H1 (cell line): Measurements from ENCODE around the gene ETS1. TPM values are rescaled to one million over a fixed set of nuclear protein-coding genes. Genes with fewer than 3 reads are reported as not detected.

Experiments
- CTCF ChIA-PET: fragments of 300-600 bp; sonication (Branson Sonifier 250); formaldehyde crosslinking; loops from one replicate; lab custom pipeline; 2021; ENCODE audit not compliant: partially characterized antibody; lab: Charles Lee
- POLR2A ChIA-PET: fragments of 300-600 bp; sonication (Branson Sonifier 250); formaldehyde crosslinking; loops from one replicate; lab custom pipeline; 2021; ENCODE audit warnings: inconsistent platforms; ENCODE audit not compliant: partially characterized antibody; lab: Charles Lee
- DNase-seq, 2 experiments: peaks; one replicate each; pipeline versions ENCODE4 v3.0.0 to v3.0.0-alpha.2; 2010 to 2022; ENCODE audit warnings: low spot score in 2 of 2, low read depth in 1 of 2, mixed read lengths in 1 of 2
- FAIRE-seq: peaks from 2 replicates; lab custom pipeline; 2011; peaks lifted over from hg19 to GRCh38; lab: Jason Lieb, UNC
- H2AFZ ChIP-seq: 2 replicates; pipeline ENCODE4 v1.8.1; 2012; ENCODE audit warnings: low read length, inconsistent platforms
- H2AK5ac ChIP-seq: 2 replicates; pipeline ENCODE4 v1.6.1; 2013; ENCODE audit warnings: low read depth, low read length
- H2BK120ac ChIP-seq: replicated peaks from 2 replicates; pipeline ENCODE3; 2013; ENCODE audit warnings: low read depth, low read length, inconsistent platforms
- H2BK12ac ChIP-seq: 2 replicates; pipeline ENCODE4 v1.6.1; 2013; ENCODE audit warnings: low read depth, low read length
- H2BK15ac ChIP-seq: 2 replicates; pipeline ENCODE4 v1.6.1; 2013; ENCODE audit warnings: low read length
- H2BK20ac ChIP-seq: 2 replicates; pipeline ENCODE4 v1.6.1; 2013; ENCODE audit warnings: low read length
- H2BK5ac ChIP-seq: 2 replicates; pipeline ENCODE4 v1.6.1; 2013; ENCODE audit warnings: low read depth, low read length
- H3K14ac ChIP-seq: 2 replicates; pipeline ENCODE4 v1.6.1; 2013; ENCODE audit warnings: inconsistent platforms; ENCODE audit not compliant: insufficient read length
- H3K18ac ChIP-seq: 2 replicates; pipeline ENCODE4 v1.6.1; 2013; ENCODE audit warnings: low read length; ENCODE audit errors: extremely low read depth
- H3K23ac ChIP-seq: 2 replicates; pipeline ENCODE4 v1.6.1; 2013; ENCODE audit warnings: inconsistent platforms; ENCODE audit not compliant: insufficient read length
- H3K23me2 ChIP-seq: 2 replicates; pipeline ENCODE4 v1.6.1; 2013; ENCODE audit warnings: low read depth, low read length
- H3K27ac ChIP-seq: 2 replicates; pipeline ENCODE4 v1.6.1; 2011; ENCODE audit warnings: low read depth, low read length, inconsistent platforms
- H3K27me3 ChIP-seq, 4 experiments: replicated peaks in 1 of 4; 1 replicate in 1 of 4; 2 replicates in 3 of 4; pipeline versions ENCODE4 v1.6.1 to v1.8.1; 2011 to 2013; ENCODE audit warnings: low read length in 3 of 4, mild to moderate bottlenecking in 3 of 4, inconsistent platforms in 2 of 4, mixed read lengths in 2 of 4, moderate library complexity in 1 of 4; ENCODE audit not compliant: control insufficient read depth in 3 of 4, insufficient read depth in 3 of 4; ENCODE audit errors: extremely low read depth in 1 of 4
- H3K36me3 ChIP-seq, 4 experiments: 2 replicates each; pipeline versions ENCODE4 v1.6.1 to v1.8.1; 2011 to 2013; ENCODE audit warnings: mild to moderate bottlenecking in 4 of 4, low read length in 3 of 4, moderate library complexity in 2 of 4, control low read depth in 1 of 4, inconsistent platforms in 1 of 4; ENCODE audit not compliant: insufficient read depth in 4 of 4, control insufficient read depth in 2 of 4
- H3K4ac ChIP-seq: replicated peaks from 2 replicates; pipeline ENCODE3; 2013; ENCODE audit warnings: low read length, low read depth, mixed read lengths, inconsistent platforms; ENCODE audit not compliant: insufficient read length
- H3K4me1 ChIP-seq, 4 experiments: replicated peaks in 1 of 4; 1 replicate in 1 of 4; 2 replicates in 3 of 4; pipeline versions ENCODE4 v1.6.1 to v1.8.1; 2011 to 2013; ENCODE audit warnings: low read length in 3 of 4, inconsistent platforms in 2 of 4, mixed read lengths in 1 of 4; ENCODE audit not compliant: insufficient read depth in 4 of 4, control insufficient read depth in 3 of 4
- H3K4me2 ChIP-seq, 2 experiments: 2 replicates each; pipeline versions ENCODE4 v1.6.1 to v1.8.1; 2011 to 2013; ENCODE audit warnings: low read depth in 2 of 2, low read length in 2 of 2, control low read depth in 1 of 2, inconsistent platforms in 1 of 2, mild to moderate bottlenecking in 1 of 2; ENCODE audit not compliant: insufficient read depth in 1 of 2
- H3K4me3 ChIP-seq, 4 experiments: fragments of 200-600, 300-600 bp in 1 of 4; sonication (generic), shearing (Covaris generic), sonication (Bioruptor Twin) in 1 of 4; 2 replicates each; pipeline versions ENCODE4 v1.5.1 to v1.8.1; 2011 to 2016; ENCODE audit warnings: low read length in 4 of 4, low read depth in 3 of 4, control low read depth in 2 of 4, inconsistent platforms in 2 of 4, mild to moderate bottlenecking in 2 of 4, mixed read lengths in 1 of 4, moderate library complexity in 1 of 4; ENCODE audit not compliant: insufficient read depth in 2 of 4; ENCODE audit errors: extremely low read depth in 1 of 4
- H3K56ac ChIP-seq: replicated peaks from 2 replicates; pipeline ENCODE3; 2013; ENCODE audit warnings: low read depth, mild to moderate bottlenecking, mixed read lengths, low read length, inconsistent platforms; ENCODE audit not compliant: insufficient read length
- H3K79me1 ChIP-seq: 2 replicates; pipeline ENCODE4 v1.6.1; 2013; ENCODE audit warnings: low read depth, low read length, control low read depth
- H3K79me2 ChIP-seq, 2 experiments: 2 replicates each; pipeline versions ENCODE4 v1.6.1 to v1.8.1; 2012 to 2013; ENCODE audit warnings: low read length in 2 of 2, mild to moderate bottlenecking in 2 of 2, inconsistent platforms in 1 of 2; ENCODE audit not compliant: insufficient read depth in 2 of 2, control insufficient read depth in 1 of 2
- H3K9ac ChIP-seq, 4 experiments: replicated peaks in 1 of 4; 1 replicate in 1 of 4; 2 replicates in 3 of 4; pipeline versions ENCODE4 v1.6.1 to v1.8.1; 2011 to 2013; ENCODE audit warnings: low read depth in 3 of 4, low read length in 3 of 4, control low read depth in 2 of 4, mild to moderate bottlenecking in 2 of 4, moderate library complexity in 2 of 4, inconsistent platforms in 1 of 4; ENCODE audit errors: extremely low read depth in 1 of 4
- H3K9me3 ChIP-seq, 2 experiments: 2 replicates each; pipeline versions ENCODE4 v1.6.1 to v1.8.1; 2012 to 2013; ENCODE audit warnings: mild to moderate bottlenecking in 2 of 2, moderate library complexity in 2 of 2, control low read depth in 1 of 2, inconsistent platforms in 1 of 2, low read depth in 1 of 2, low read length in 1 of 2, mixed read lengths in 1 of 2; ENCODE audit not compliant: insufficient read depth in 2 of 2
- H4K20me1 ChIP-seq, 2 experiments: replicated peaks in 1 of 2; 2 replicates each; pipeline versions ENCODE3 to v1.8.1; 2011 to 2013; ENCODE audit warnings: inconsistent platforms in 2 of 2, low read length in 2 of 2, mild to moderate bottlenecking in 1 of 2; ENCODE audit not compliant: insufficient read depth in 2 of 2, control insufficient read depth in 1 of 2
- H4K5ac ChIP-seq: 2 replicates; pipeline ENCODE4 v1.6.1; 2013; ENCODE audit warnings: low read length, low read depth, mixed read lengths, inconsistent platforms; ENCODE audit not compliant: insufficient read length
- H4K8ac ChIP-seq: 2 replicates; pipeline ENCODE4 v1.8.0; 2013; ENCODE audit warnings: mild to moderate bottlenecking, moderate library complexity, low read length, inconsistent platforms; ENCODE audit not compliant: insufficient read depth; ENCODE audit errors: extremely low read depth
- H4K91ac ChIP-seq: replicated peaks from 2 replicates; pipeline ENCODE3; 2013; ENCODE audit warnings: low read length, mixed read lengths, inconsistent platforms; ENCODE audit not compliant: insufficient read length
- BRCA1 ChIP-seq: IDR thresholded peaks from 2 replicates; pipeline ENCODE4 v1.6.1; 2012; ENCODE audit warnings: low read depth, low read length, improper control_type of control experiment
- CBX5 ChIP-seq: fragments of 300-800, 300-1000 bp; sonication (generic); IDR thresholded peaks from 2 replicates; pipeline ENCODE4 v1.7.1; 2016; ENCODE audit warnings: antibody characterized with exemption, low read length, low read depth
- CBX8 ChIP-seq: fragments of 300-800, 300-1000 bp; sonication (generic); IDR thresholded peaks from 2 replicates; pipeline ENCODE4 v1.7.1; 2016; ENCODE audit warnings: low read depth, low read length, borderline replicate concordance
- EZH2 ChIP-seq: fragments of 200-600 bp; sonication (generic); IDR thresholded peaks from 2 replicates; pipeline ENCODE4 v1.7.1; 2012; ENCODE audit warnings: low read depth, mild to moderate bottlenecking, moderate library complexity, low read length, inconsistent platforms; ENCODE audit not compliant: severe bottlenecking
- GABPA ChIP-seq: IDR thresholded peaks from 2 replicates; pipeline ENCODE4 v1.6.1; 2011; ENCODE audit warnings: mild to moderate bottlenecking, low read length, moderate library complexity, borderline replicate concordance; ENCODE audit not compliant: insufficient read depth
- HDAC6 ChIP-seq: IDR thresholded peaks from one replicate; pipeline ENCODE4 v1.7.1; 2012; ENCODE audit warnings: low read depth, mild to moderate bottlenecking, inconsistent platforms, low read length, moderate library complexity
- POU5F1 ChIP-seq: IDR thresholded peaks from 2 replicates; pipeline ENCODE4 v1.6.1; 2011; ENCODE audit warnings: low read depth, mild to moderate bottlenecking, low read length, moderate library complexity
- RAD21 ChIP-seq, 2 experiments: IDR thresholded peaks in 1 of 2; conservative IDR thresholded peaks in 1 of 2; 2 replicates each; pipeline ENCODE4 v1.6.1; 2011; ENCODE audit warnings: low read depth in 2 of 2, low read length in 2 of 2, improper control_type of control experiment in 1 of 2, inconsistent platforms in 1 of 2, mild to moderate bottlenecking in 1 of 2, moderate library complexity in 1 of 2
- RNF2 ChIP-seq: fragments of 200-900, 300-1000 bp; sonication (generic); IDR thresholded peaks from 2 replicates; pipeline ENCODE4 v1.7.1; 2016; ENCODE audit warnings: borderline replicate concordance, low read depth, mild to moderate bottlenecking, antibody characterized with exemption, low read length; ENCODE audit not compliant: poor library complexity, severe bottlenecking; ENCODE audit errors: missing control alignments
- RXRA ChIP-seq: IDR thresholded peaks from 2 replicates; pipeline ENCODE4 v1.6.1; 2011; ENCODE audit warnings: low read depth, mild to moderate bottlenecking, low read length, moderate library complexity; ENCODE audit not compliant: insufficient read depth
- SP2 ChIP-seq: IDR thresholded peaks from 2 replicates; pipeline ENCODE4 v1.6.1; 2012; ENCODE audit warnings: mild to moderate bottlenecking, low read length, inconsistent platforms
- SRF ChIP-seq: IDR thresholded peaks from 2 replicates; pipeline ENCODE4 v1.6.1; 2011; ENCODE audit warnings: mild to moderate bottlenecking, low read depth, low read length, moderate library complexity
- TAF7 ChIP-seq: optimal IDR thresholded peaks from 2 replicates; pipeline ENCODE3; 2011; ENCODE audit warnings: low read depth, mild to moderate bottlenecking, inconsistent platforms, low read length, moderate library complexity, borderline replicate concordance
- WGBS, 2 experiments: shearing (Covaris generic) in 1 of 2; methylation state at CpG; one replicate each; pipeline versions ENCODE4 v1.1.6 to v1.1.7; 2013 to 2015; ENCODE audit warnings: low lambda C conversion rate in 2 of 2, mixed read lengths in 2 of 2, inconsistent platforms in 1 of 2, low coverage in 1 of 2, missing lambda C conversion rate in 1 of 2; ENCODE audit not compliant: insufficient replicate concordance in 2 of 2, insufficient coverage in 1 of 2, insufficient read length in 1 of 2; ENCODE audit errors: extremely low coverage in 1 of 2, missing lambda C conversion rate in 1 of 2; 5-methylcytosine and 5-hydroxymethylcytosine counted together
- polyA plus RNA-seq, 7 experiments: library from polyadenylated mRNA; depleted of rRNA in 3 of 7; stranded (reverse) in 5 of 7; unstranded in 2 of 7; fragments of >200 nt in 5 of 7; fragments of 200-250 nt in 2 of 7; gene quantifications; 1 replicate in 5 of 7; 2 replicates in 1 of 7; 4 replicates in 1 of 7; pipeline versions ENCODE4 v1.2.1 to v1.2.3, GENCODE V29; 2011 to 2013; ENCODE audit warnings: missing spikeins in 2 of 7, mixed read lengths in 2 of 7
- total RNA-seq: library from RNA; stranded (reverse); fragmentation: NEBNext Ultra II Directional; extraction: Animal tissue kit (Norgen Biotek cat#: 25700); gene quantifications from 2 replicates; pipeline ENCODE4 v1.2.1, GENCODE V29; 2021

ETS1 gene
- total and polyA plus RNA-seq, 2 of the 8 experiments (the other 6 are each of a cell fraction or from before 2014, with no cell fraction given) = 10.0 to 35.3 TPM

GRCh38 chr11:128572965-128573364 is 14.4 kb downstream of the ETS1 start:
- CTCF ChIA-PET = interaction anchor here (0.6 to 1.7 kb wide), 3 partner anchors 19 to 100 kb away, joined by 3 to 5 read pairs (median 3); no protein-coding TSS in a partner anchor
- DNase-seq (no peak), FAIRE-seq (peak; percentile 36)
- H3K56ac ChIP-seq = no peak overlapping the region
- no peak overlapping the region for H2BK15ac ChIP-seq
- H3K18ac ChIP-seq = no peak overlapping the region
- no peak overlapping the region for H3K9ac ChIP-seq
- peak overlapping the region; percentile 45; the same call in 1 of the 2 replicates for H2AK5ac ChIP-seq
- H4K5ac ChIP-seq = no peak overlapping the region
- H3K27ac ChIP-seq = no peak overlapping the region
- H3K36me3 ChIP-seq = no peaks in the 10 kb centered on the region
- H4K20me1 ChIP-seq = no peaks in the 10 kb centered on the region
- no peak overlapping the region for H4K8ac ChIP-seq
- H2BK120ac ChIP-seq = no peak overlapping the region
- no peaks in the 10 kb centered on the region; the same call in 1 of the 2 replicates for H3K79me1 ChIP-seq
- no peak overlapping the region for H2AFZ ChIP-seq
- no peak overlapping the region for H3K4me2 ChIP-seq
- H2BK12ac ChIP-seq = no peak overlapping the region
- no peak overlapping the region for H3K23ac ChIP-seq
- H4K91ac ChIP-seq = no peak overlapping the region
- H3K9me3 ChIP-seq = no peaks in the 10 kb centered on the region
- H3K79me2 ChIP-seq = peaks cover 0 to 8% of the 10 kb centered on the region in 2 experiments; a peak in 2 of 4 replicates
- H3K23me2 ChIP-seq = no peaks in the 10 kb centered on the region; the same call in 1 of the 2 replicates
- no peak overlapping the region for H3K14ac ChIP-seq
- H3K27me3 ChIP-seq = no peaks in the 10 kb centered on the region
- H3K4me3 ChIP-seq = no peak overlapping the region
- H2BK5ac ChIP-seq = no peak overlapping the region; the same call in 1 of the 2 replicates
- peaks cover 6 to 12% (median 8%) of the 10 kb centered on the region in 4 experiments for H3K4me1 ChIP-seq
- 59% methylated on average over 6 of the region's 6 CpGs; no CpG with 5 or more reads in 1 of the 2 experiments for WGBS, 2 experiments
- no peak overlapping the region for H3K4ac ChIP-seq
- H2BK20ac ChIP-seq = peak overlapping the region; percentile 5; the same call in 1 of the 2 replicates
- POLR2A ChIA-PET = interaction anchor here (0.8 to 1.7 kb wide), 2 partner anchors 10 to 13 kb away, joined by 3 to 5 read pairs; no protein-coding TSS in a partner anchor
- no peak for TF ChIP-seq SRF
- no peak for TF ChIP-seq GABPA
- TF ChIP-seq CBX8 = no peak
- TF ChIP-seq RAD21 (IDR thresholded peaks at IDR 0.05 in 1 of 2, conservative IDR thresholded peaks at IDR 0.05 in 1 of 2; ENCODE audit: low read depth in 2 of 2, low read length in 2 of 2) = no peak
- no peak for TF ChIP-seq BRCA1
- TF ChIP-seq RNF2 = no peak
- no peak for TF ChIP-seq CBX5
- no peak for TF ChIP-seq HDAC6
- TF ChIP-seq POU5F1 = no peak
- no peak for TF ChIP-seq RXRA
- no peak for TF ChIP-seq EZH2
- TF ChIP-seq SP2 = no peak
- TF ChIP-seq TAF7 = no peak
